ENCODE measurements around the gene DCXR. TPM values are rescaled to one million over a fixed set of nuclear protein-coding genes. Genes with fewer than 3 reads are reported as not detected.

The DCXR gene
- total RNA-seq, 1 donor from 2014 or later, result 49.9 TPM

DNA sequence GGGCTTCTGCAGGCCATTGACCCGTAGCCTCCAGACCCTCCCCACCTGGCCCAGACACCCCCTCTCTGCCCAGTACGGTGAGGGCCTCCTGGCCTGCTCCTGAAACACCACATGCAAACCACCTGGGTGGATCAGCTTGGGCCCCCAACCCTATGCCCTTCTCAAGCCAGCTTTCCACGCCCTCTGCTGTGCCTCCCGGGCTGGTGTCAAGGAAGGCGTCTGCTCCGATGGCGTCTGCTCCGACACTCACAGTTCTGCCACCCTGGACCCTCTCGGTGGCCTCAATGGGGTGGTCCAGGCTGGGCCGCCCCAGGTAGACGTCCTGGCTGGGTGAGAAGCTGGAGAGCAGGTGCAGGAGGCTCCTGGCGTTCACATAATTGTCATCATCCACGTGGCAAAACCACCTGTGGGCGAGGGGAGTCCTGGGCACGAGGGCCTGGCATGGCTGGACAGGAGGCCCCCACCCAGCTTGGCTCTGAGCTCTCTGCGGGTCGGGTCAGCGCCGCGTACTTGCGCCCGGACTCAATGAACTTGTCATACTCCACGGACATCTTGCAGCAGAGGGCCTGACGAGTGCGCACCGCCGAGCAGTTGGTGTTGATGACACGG, 12.8 kb upstream of the DCXR start:
- Histone ChIP-seq H3K9ac (ENCODE audit: low read length) (peak overlapping the region; percentile 89), H3K9me3 (ENCODE audit: insufficient read depth, low read depth, low read length) (no peaks in the 10 kb centered on the region), H3K4me1 (ENCODE audit: insufficient read depth, low read length) (peaks cover 17% of the 10 kb centered on the region), H3K79me2 (ENCODE audit: insufficient read depth, low read length) (peaks cover 42% of the 10 kb centered on the region), H3K36me3 (ENCODE audit: insufficient read depth, low read length) (no peaks in the 10 kb centered on the region), H2AFZ (ENCODE audit: low read depth, low read length) (no peak overlapping the region), H3K27ac (ENCODE audit: low read depth, low read length) (no peak overlapping the region), H3K4me2 (ENCODE audit: low read length) (peak overlapping the region; percentile 99), H4K20me1 (ENCODE audit: insufficient read depth, low read length) (peaks cover 16% of the 10 kb centered on the region), H3K27me3 (ENCODE audit: insufficient read depth, low read length) (no peaks in the 10 kb centered on the region), H3K4me3 (ENCODE audit: insufficient read depth, low read depth, low read length) (peak overlapping the region; percentile 62)
- DNase-seq (ENCODE audit: low read depth) (no peak), FAIRE-seq (no peak)
- H3K27ac Mint-ChIP-seq (ENCODE audit: unreplicated experiment), result no peak overlapping the region
- no peaks in the 10 kb centered on the region for H3K27me3 Mint-ChIP-seq (ENCODE audit: low read depth, unreplicated experiment)
- H3K9me3 Mint-ChIP-seq (ENCODE audit: unreplicated experiment), result no peaks in the 10 kb centered on the region
- H3K4me1 Mint-ChIP-seq (ENCODE audit: low read depth, unreplicated experiment), result peaks cover 5% of the 10 kb centered on the region
- TF ChIP-seq EZH2 (IDR thresholded peaks at IDR 0.05; ENCODE audit: insufficient read depth, low read length) (no peak), CTCF (IDR thresholded peaks at IDR 0.05; ENCODE audit: insufficient read depth, low read depth, low read length) (no peak)
- H3K36me3 Mint-ChIP-seq (ENCODE audit: low read depth, unreplicated experiment), result peaks cover 10% of the 10 kb centered on the region
- H3K4me3 Mint-ChIP-seq (ENCODE audit: unreplicated experiment), result peak overlapping the region; percentile 88

DNA sequence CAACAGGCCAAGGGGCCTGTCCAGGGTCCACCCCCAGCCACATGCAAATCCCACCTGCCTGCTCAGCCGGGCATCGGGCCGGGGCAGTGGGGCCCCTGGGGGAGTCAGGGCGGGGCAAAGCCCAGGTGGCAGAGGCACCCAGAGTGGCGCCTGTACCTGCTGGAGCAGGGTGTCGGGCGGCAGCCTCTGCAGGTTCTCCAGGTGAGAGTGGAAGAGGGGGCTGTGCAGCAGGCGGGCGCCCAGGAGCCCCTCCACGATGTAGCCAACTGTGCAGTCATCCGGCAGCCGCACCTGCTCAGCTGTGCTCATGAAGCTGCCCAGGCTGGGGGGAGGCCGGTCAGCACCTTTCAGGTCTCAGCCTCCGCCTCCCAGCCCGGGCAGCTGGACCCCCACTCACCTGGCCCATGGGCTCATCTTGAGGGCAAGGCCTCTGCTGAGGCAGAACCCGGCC, 12.0 kb upstream of the DCXR start:
- TF ChIP-seq EZH2 (IDR thresholded peaks at IDR 0.05; ENCODE audit: insufficient read depth, low read length), result no peak
- TF ChIP-seq CTCF (IDR thresholded peaks at IDR 0.05; ENCODE audit: insufficient read depth, low read depth, low read length), result no peak
- H3K9me3 ChIP-seq (ENCODE audit: insufficient read depth, low read depth, low read length), result no peaks in the 10 kb centered on the region
- DNase-seq (ENCODE audit: low read depth) (no peak), FAIRE-seq (no peak)
- no peak overlapping the region for H3K4me3 ChIP-seq (ENCODE audit: insufficient read depth, low read depth, low read length)
- H3K27me3 ChIP-seq (ENCODE audit: insufficient read depth, low read length), result no peaks in the 10 kb centered on the region
- Mint-ChIP-seq H3K4me1 (ENCODE audit: low read depth, unreplicated experiment) (peaks cover 5% of the 10 kb centered on the region), H3K36me3 (ENCODE audit: low read depth, unreplicated experiment) (peaks cover 10% of the 10 kb centered on the region), H3K4me3 (ENCODE audit: unreplicated experiment) (no peak overlapping the region), H3K9me3 (ENCODE audit: unreplicated experiment) (no peaks in the 10 kb centered on the region), H3K27ac (ENCODE audit: unreplicated experiment) (no peak overlapping the region), H3K27me3 (ENCODE audit: low read depth, unreplicated experiment) (no peaks in the 10 kb centered on the region)
- peaks cover 17% of the 10 kb centered on the region for H3K4me1 ChIP-seq (ENCODE audit: insufficient read depth, low read length)
- no peak overlapping the region for H3K9ac ChIP-seq (ENCODE audit: low read length)
- H2AFZ ChIP-seq (ENCODE audit: low read depth, low read length), result no peak overlapping the region
- no peak overlapping the region for H3K4me2 ChIP-seq (ENCODE audit: low read length)
- H3K27ac ChIP-seq (ENCODE audit: low read depth, low read length), result no peak overlapping the region
- H3K79me2 ChIP-seq (ENCODE audit: insufficient read depth, low read length), result peaks cover 38% of the 10 kb centered on the region
- H4K20me1 ChIP-seq (ENCODE audit: insufficient read depth, low read length), result peaks cover 10% of the 10 kb centered on the region
- H3K36me3 ChIP-seq (ENCODE audit: insufficient read depth, low read length), result no peaks in the 10 kb centered on the region

- FAIRE-seq (no peak), DNase-seq (ENCODE audit: low read depth) (no peak)
- no peak overlapping the region for H3K4me3 Mint-ChIP-seq (ENCODE audit: unreplicated experiment)
These were observed 11.6 kb upstream of the DCXR start for GRCh38 chr17:82049106-82049505.

More at GRCh38 chr17:82049106-82049505, 11.6 kb upstream of the DCXR start:
- H4K20me1 ChIP-seq (ENCODE audit: insufficient read depth, low read length), result peaks cover 10% of the 10 kb centered on the region
- no peak overlapping the region for H2AFZ ChIP-seq (ENCODE audit: low read depth, low read length)
- no peak overlapping the region for H3K4me2 ChIP-seq (ENCODE audit: low read length)
- peaks cover 33% of the 10 kb centered on the region for H3K79me2 ChIP-seq (ENCODE audit: insufficient read depth, low read length)
- H3K36me3 ChIP-seq (ENCODE audit: insufficient read depth, low read length), result no peaks in the 10 kb centered on the region
- Mint-ChIP-seq H3K36me3 (ENCODE audit: low read depth, unreplicated experiment) (peaks cover 10% of the 10 kb centered on the region), H3K27me3 (ENCODE audit: low read depth, unreplicated experiment) (no peaks in the 10 kb centered on the region), H3K27ac (ENCODE audit: unreplicated experiment) (no peak overlapping the region), H3K9me3 (ENCODE audit: unreplicated experiment) (no peaks in the 10 kb centered on the region), H3K4me1 (ENCODE audit: low read depth, unreplicated experiment) (peaks cover 5% of the 10 kb centered on the region)
- H3K9me3 ChIP-seq (ENCODE audit: insufficient read depth, low read depth, low read length), result no peaks in the 10 kb centered on the region
- H3K9ac ChIP-seq (ENCODE audit: low read length), result no peak overlapping the region
- H3K27me3 ChIP-seq (ENCODE audit: insufficient read depth, low read length), result no peaks in the 10 kb centered on the region
- H3K27ac ChIP-seq (ENCODE audit: low read depth, low read length), result no peak overlapping the region
- H3K4me3 ChIP-seq (ENCODE audit: insufficient read depth, low read depth, low read length), result no peak overlapping the region
- peaks cover 17% of the 10 kb centered on the region for H3K4me1 ChIP-seq (ENCODE audit: insufficient read depth, low read length)
- no peak for TF ChIP-seq CTCF (IDR thresholded peaks at IDR 0.05; ENCODE audit: insufficient read depth, low read depth, low read length)
- TF ChIP-seq EZH2 (IDR thresholded peaks at IDR 0.05; ENCODE audit: insufficient read depth, low read length), result no peak

Data from astrocyte (in vitro differentiated cells and primary cell).